LNCAP (cell line): Measurements from ENCODE around the gene CDC123.

Source experiments
- CTCF ChIP-seq: fragments of 450-650 bp; IDR thresholded peaks from 2 replicates; pipeline ENCODE4 v1.5.1; 2017; ENCODE audit warnings: mild to moderate bottlenecking

Gene CDC123

DNA sequence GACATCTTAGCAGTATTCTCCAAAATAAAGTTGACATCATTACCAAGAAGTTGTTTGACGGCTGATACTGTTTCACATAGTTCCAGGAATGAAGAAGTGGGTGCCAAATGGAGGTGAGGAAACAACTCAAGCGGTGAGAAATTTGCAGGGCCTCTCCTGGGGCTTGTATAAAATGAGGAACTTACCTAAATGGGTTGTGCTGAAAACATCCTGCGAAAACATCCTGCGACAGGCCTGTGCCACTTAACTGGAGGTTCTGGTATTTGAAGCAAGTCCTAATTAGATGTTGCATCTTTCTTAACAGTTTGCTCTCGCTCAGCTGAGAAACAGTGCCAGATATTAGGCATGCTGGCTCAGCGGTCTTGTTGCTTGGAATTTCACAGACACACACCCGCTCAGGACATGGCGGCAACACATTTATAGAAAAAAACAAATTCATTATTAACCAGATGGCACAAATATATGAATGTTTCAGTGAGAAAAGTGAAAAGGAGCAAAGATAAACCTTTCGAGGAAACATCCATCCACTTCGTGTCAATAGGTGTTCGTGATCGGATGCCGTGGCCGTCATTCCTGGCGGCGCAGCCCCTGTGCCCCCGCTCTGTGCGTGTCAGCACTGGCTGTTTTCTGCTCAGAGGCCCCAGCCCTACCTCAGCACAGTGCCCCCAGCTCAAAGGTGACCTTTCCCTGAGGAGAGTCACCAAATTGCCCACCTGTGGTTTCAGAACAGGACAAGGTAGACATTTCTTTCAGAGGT is 48.1 kb downstream of the CDC123 start:
- no peak for TF ChIP-seq CTCF

- TF ChIP-seq CTCF: no peak
Measured at GRCh38 chr10:12250181-12250580, 54.2 kb downstream of the CDC123 start.

- TF ChIP-seq CTCF: no peak
Measured at GRCh38 chr10:12251581-12251980, 55.6 kb downstream of the CDC123 start.

GRCh38 chr10:12252882-12253546 is 57.0 kb downstream of the CDC123 start:
- TF ChIP-seq CTCF: peak; percentile 23; the same call in 1 of the 2 replicates

GRCh38 chr10:12255048-12255447 is 59.1 kb downstream of the CDC123 start:
- TF ChIP-seq CTCF: no peak

DNA sequence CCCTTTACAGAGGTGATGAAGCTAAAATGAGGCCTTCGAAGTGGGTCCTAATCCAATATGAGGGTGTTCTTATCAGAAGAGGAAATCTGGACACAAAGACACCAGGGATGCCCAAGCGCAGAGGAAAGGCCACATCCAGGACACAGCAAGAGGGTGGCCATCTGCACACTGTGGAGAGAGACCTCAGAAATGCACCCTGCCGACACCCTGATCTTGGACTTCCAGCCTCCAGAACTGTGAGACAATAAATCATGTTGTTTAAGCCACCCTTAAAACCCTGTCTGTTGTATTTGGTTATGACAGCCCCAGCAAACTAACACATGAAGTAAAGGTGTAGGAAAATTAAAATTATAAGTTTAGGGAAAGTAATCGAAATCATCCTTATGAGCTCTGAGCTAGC is 64.0 kb downstream of the CDC123 start:
- no peak for TF ChIP-seq CTCF

- TF ChIP-seq CTCF: no peak
Measured at GRCh38 chr10:12262278-12262981, 66.4 kb downstream of the CDC123 start.
